Tibial nerve (tissue), 4 donors: ENCODE measurements around the gene PTPRM.

Experiments used
- CTCF ChIP-seq, 5 experiments: fragments of 200-600 bp in 3 of 5; fragments of 450-650 bp in 2 of 5; sonication (generic) in 3 of 5; IDR thresholded peaks; one replicate each; pipeline ENCODE4 v1.5.1; 2016 to 2019; ENCODE audit warnings: antibody characterized with exemption in 5 of 5, mild to moderate bottlenecking in 3 of 5, moderate library complexity in 2 of 5
- EP300 ChIP-seq, 2 donors: sonication (generic); formaldehyde crosslinking; IDR thresholded peaks; one replicate each; pipeline ENCODE4 v1.6.1; 2017; ENCODE audit warnings: antibody characterized with exemption in 2 of 2, mild to moderate bottlenecking in 1 of 2

- TF ChIP-seq CTCF (IDR thresholded peaks at IDR 0.05) (no peak), EP300 (IDR thresholded peaks at IDR 0.05) (no peak)
Measured at GRCh38 chr18:8290435-8290834, 723.3 kb downstream of the PTPRM start.
